Left ventricle myocardium inferior (tissue), 1 donor: ENCODE measurements around the gene ZNF329. TPM values are rescaled to one million over a fixed set of nuclear protein-coding genes. Genes with fewer than 3 reads are reported as not detected.

Experiments
- DNase-seq: peaks from one replicate; pipeline ENCODE4 v3.0.0-alpha.2; 2020
- H3K27ac ChIP-seq: fragments of 200-600 bp; replicated peaks from 2 replicates; pipeline ENCODE4 v1.8.0; 2021
- H3K27me3 ChIP-seq: fragments of 200-600 bp; 2 replicates; pipeline ENCODE4 v1.8.0; 2021; ENCODE audit warnings: low read depth
- H3K36me3 ChIP-seq: fragments of 200-600 bp; 2 replicates; pipeline ENCODE4 v1.8.0; 2021
- H3K4me1 ChIP-seq: fragments of 200-600 bp; 2 replicates; pipeline ENCODE4 v1.8.0; 2021
- H3K4me3 ChIP-seq: fragments of 200-600 bp; 2 replicates; pipeline ENCODE4 v1.8.0; 2021; ENCODE audit warnings: mild to moderate bottlenecking, moderate library complexity
- H3K9me3 ChIP-seq: fragments of 200-600 bp; replicated peaks from 2 replicates; pipeline ENCODE4 v1.8.0; 2021
- CTCF ChIP-seq: fragments of 200-600 bp; IDR thresholded peaks from 2 replicates; pipeline ENCODE4 v1.8.0; 2021; ENCODE audit warnings: antibody characterized with exemption, mild to moderate bottlenecking, borderline replicate concordance
- intact Hi-C: fragments of 100-400 bp; cut with micrococcal nuclease; formaldehyde crosslinking; loops from one replicate; pipeline ENCODE4 v1.11.0; 2022
- total RNA-seq: library from RNA; stranded (reverse); fragmentation: NEBNext Ultra II Directional; extraction: Animal tissue kit (Norgen Biotek cat#: 25700); gene quantifications from one replicate; pipeline ENCODE4 v1.2.1, GENCODE V29; 2021
- donor health status: DM: no; HTN: yes; CAD: no; lungs with severe emphysema.

The ZNF329 gene
- total RNA-seq, 1 donor from 2014 or later, result 7.8 TPM

DNA sequence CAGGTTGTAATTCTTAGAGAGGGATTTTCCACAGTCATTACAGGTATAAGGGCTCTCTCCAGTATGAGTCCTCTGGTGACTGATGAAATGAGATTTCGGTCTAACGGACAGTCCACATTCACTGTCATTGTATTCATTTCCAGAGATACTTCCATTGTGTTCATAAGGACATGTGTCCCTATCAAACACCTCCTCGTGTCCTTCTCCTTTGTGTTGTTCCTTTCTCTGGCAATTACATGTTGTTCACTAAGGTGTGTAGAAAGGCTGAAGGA lies 42.1 kb downstream of the ZNF329 start:
- H3K4me1 ChIP-seq, result no peaks in the 10 kb centered on the region
- intact Hi-C loops, result no loop called here
- TF ChIP-seq CTCF, result no peak

GRCh38 chr19:58107778-58108545 lies 42.6 kb downstream of the ZNF329 start:
- H3K4me1 ChIP-seq, result no peaks in the 10 kb centered on the region
- no peak for TF ChIP-seq CTCF
- H3K27me3 ChIP-seq, result no peaks in the 10 kb centered on the region
- peaks cover 98% of the 10 kb centered on the region for H3K9me3 ChIP-seq
- H3K36me3 ChIP-seq, result peaks cover 10% of the 10 kb centered on the region
- H3K4me3 ChIP-seq, result no peak overlapping the region
- intact Hi-C loops, result no loop called here
- no peak for DNase-seq
- no peak overlapping the region for H3K27ac ChIP-seq

More for the DNA sequence above, 42.1 kb downstream of the ZNF329 start:
- Histone ChIP-seq H3K27ac (no peak overlapping the region), H3K4me3 (no peak overlapping the region), H3K36me3 (peaks cover 10% of the 10 kb centered on the region), H3K27me3 (no peaks in the 10 kb centered on the region), H3K9me3 (peaks cover 98% of the 10 kb centered on the region)
- DNase-seq, result no peak

GRCh38 chr19:58098682-58098998 lies 51.9 kb downstream of the ZNF329 start:
- Histone ChIP-seq H3K4me3 (peak overlapping the region; percentile 97), H3K9me3 (peaks cover 66% of the 10 kb centered on the region), H3K36me3 (peaks cover 5% of the 10 kb centered on the region), H3K27ac (peak overlapping the region; percentile 93), H3K4me1 (peaks cover 33% of the 10 kb centered on the region), H3K27me3 (no peaks in the 10 kb centered on the region)
- intact Hi-C loops, result no loop called here
- TF ChIP-seq CTCF, result no peak
- no peak for DNase-seq

DNA sequence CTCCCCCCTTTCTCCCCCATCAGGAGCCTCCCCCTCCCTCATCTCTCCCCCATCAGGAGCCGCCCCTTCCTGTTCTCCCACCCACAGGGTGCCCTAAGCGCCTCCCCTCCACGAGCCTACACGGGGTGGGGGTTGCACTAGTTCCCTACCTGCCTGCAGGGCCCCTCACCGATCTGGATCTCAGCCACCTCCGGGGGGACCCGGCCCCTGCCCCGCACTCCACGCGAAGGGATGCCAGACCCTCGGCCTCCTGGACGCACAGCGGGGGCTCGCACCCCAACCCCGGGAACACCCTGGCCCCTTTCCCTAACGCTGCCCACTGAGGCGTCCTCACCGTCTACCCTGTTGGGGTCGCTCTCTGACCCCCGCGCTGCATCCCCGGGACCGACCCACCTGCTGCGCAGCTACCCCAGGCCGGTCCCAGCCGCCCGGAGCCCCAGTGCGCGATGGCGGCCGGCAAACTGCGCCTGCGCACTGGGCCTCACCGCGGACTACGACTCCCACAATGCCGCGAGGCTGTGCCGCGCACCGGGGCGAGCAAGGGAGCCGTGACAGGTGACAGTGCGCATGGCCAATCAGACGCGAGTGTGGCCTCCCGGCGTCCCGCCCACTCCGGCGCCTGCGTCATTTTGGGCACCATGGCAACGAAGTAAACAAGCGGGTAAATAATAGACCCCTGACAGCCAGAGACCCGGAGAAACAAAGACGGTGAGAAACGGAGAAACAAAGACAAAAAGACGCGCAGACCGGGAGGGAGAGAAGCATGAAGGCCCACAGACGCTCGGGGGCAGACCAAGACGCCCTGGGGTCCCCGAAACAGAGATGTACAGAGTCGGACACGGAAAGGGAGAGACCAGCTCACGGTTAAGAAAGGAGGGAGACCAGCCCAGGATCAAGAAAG lies 52.6 kb downstream of the ZNF329 start, which contains the start of gene ZSCAN18:
ZSCAN18 (minus strand) TSS at position 451 of the 901 bp plus-strand sequence. CDS start 7,964 bp downstream, outside the sequence.
- DNase-seq, result peak; percentile 97
- Histone ChIP-seq H3K27ac (peak within 1 kb of the TSS; percentile 93), H3K36me3 (peaks cover 5% of the 10 kb centered on the region), H3K4me3 (peak within 1 kb of the TSS; percentile 97), H3K27me3 (no peaks in the 10 kb centered on the region), H3K9me3 (peaks cover 66% of the 10 kb centered on the region), H3K4me1 (peaks cover 33% of the 10 kb centered on the region)
- intact Hi-C loops, result no loop called here
- TF ChIP-seq CTCF, result no peak

- Histone ChIP-seq H3K9me3 (peaks cover 65% of the 10 kb centered on the region), H3K4me1 (peaks cover 33% of the 10 kb centered on the region), H3K27ac (peak overlapping the region; percentile 33), H3K4me3 (peak overlapping the region; percentile 97), H3K36me3 (peaks cover 5% of the 10 kb centered on the region), H3K27me3 (no peaks in the 10 kb centered on the region)
- DNase-seq, result no peak
- intact Hi-C loops, result no loop called here
- TF ChIP-seq CTCF, result no peak
Observed at GRCh38 chr19:58097349-58097748, 53.2 kb downstream of the ZNF329 start.
